Measurements from ENCODE around the gene SSTR4.

The SSTR4 gene

GRCh38 chr20:23069108-23069507 is 34.0 kb downstream of the SSTR4 start:
- no peak for DNase-seq

- DNase-seq: no peak
Observed at GRCh38 chr20:23071398-23071797, 36.3 kb downstream of the SSTR4 start.

DNA sequence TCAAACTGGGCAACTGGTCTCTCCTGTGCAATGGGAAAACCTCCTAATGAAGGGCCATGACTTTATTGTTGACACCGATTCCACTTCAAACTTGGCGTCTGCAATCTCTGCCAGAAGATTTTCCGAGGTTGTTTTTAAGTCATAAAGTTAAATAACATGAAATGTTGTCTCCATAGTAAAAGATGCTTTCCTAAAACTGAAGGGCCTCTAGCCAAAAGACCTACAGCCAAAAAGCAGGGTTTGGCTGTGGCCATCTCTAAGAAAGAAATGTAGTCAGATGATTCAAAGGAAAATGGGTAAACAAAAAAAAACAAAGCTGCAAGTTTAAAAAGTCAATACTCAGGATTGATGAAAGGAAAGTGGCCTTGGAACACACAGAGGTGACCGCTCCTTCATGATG is 36.9 kb downstream of the SSTR4 start:
- DNase-seq: no peak

- DNase-seq: no peak
Observed at GRCh38 chr20:23072892-23073586, 37.9 kb downstream of the SSTR4 start.

DNA sequence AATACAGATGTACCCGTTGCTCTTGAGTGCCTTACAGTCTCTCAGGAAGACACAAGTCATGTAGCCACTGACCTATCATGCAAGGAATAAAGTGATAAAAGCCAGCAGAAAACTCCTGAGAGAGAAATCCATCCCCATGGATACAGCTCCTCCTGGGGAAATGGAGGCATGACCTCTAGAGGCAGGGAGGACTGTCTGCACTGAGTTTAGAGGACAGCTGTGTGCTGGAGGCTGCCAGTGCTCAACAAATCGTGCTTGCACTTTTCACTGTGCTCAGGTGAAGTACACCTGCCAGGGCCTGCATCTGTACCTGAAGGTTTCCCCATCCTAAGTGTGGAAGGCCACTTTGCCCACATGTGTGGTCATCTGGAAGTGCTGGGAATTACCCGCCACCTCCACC is 38.9 kb downstream of the SSTR4 start:
- DNase-seq: no peak

- DNase-seq: no peak
Observed at GRCh38 chr20:23077277-23077676, 42.2 kb downstream of the SSTR4 start.

DNA sequence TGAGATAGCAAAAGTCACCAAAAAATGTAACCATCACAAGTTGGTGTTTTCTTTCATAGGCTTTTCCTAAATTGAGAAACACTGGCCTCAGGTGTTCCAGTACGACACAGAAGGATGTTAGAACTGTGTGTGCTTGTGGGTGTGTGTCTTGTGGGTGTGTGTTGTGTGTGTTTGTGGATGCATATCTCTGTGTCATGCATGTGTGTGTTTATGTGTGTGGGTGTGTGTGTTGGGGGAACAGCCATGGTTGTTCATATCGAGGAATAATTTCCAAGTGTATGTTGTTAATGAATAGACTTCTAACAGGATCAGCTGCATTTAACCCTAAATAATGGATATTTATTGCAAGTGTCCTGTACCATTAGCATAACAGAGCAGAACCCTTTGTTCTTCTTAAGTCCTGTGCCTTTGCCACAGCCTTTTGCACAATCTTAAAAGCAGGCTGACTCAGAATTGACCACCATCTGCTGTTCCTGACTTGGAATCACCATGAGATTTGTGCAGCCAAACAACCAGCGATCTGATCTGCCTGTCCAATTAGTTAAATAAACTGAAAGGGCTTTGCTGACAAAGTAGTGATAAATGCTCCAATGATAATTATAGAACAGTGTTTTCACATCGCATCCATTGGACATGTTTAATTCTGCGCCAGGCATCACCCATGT is 43.4 kb downstream of the SSTR4 start:
- DNase-seq: no peak

GRCh38 chr20:23079016-23079351 is 43.9 kb downstream of the SSTR4 start:
- no peak for DNase-seq

- no peak for DNase-seq
Observed at GRCh38 chr20:23079926-23080325, 44.8 kb downstream of the SSTR4 start.

DNA sequence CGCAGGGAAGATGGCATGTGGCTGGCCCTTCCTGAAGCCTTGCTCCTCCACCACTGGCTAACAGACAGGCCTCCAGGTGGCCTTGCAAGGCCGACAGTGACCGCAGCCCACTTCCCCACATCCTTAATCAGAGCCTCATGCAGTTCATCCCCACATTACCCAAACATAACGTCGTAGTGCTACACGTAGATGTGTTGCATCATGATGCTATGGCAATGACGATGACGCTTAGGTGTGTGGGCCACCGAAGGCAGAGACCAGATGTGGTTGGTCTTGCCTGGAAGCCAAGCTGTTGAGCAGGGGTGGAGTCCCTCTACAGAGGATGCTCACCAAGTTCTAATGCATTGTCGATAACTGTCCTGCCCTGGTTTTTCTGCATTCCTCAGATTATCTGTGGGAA is 45.4 kb downstream of the SSTR4 start:
- DNase-seq: no peak

- DNase-seq: no peak
Observed at GRCh38 chr20:23081263-23081819, 46.2 kb downstream of the SSTR4 start.

DNA sequence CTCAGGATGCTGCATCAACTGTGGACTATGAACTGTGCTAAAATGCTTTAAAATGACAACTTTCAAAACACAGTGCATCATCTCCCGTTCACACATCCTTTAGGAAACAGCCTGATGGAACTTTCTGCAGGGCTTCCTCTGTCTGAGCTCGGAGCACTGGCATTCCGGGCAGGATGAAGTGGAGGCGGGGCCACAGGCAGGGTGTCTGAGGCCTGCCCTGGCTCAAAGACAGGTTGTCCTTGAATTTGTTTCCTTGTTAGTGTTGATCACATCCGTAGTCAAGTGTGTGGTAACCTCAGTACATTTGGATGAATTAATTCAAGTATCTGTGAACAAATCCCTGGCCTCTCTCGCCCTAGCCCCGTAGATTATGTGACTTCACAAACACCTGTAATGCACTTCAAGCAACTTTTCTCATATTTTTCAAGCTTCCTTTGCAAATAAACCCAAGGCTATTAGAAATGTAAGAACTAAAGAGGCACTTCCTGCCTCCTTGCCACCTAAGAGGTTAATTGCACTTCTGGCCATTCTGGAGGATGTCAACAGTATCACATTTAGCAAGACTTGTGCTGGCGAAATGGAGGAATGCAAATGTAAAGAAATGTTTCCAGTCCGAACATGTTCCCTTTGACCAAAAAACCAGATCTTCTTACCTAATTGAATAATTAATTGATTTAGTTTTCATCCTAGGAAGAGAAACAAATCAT is 47.9 kb downstream of the SSTR4 start:
- no peak for DNase-seq

- DNase-seq: no peak
Observed at GRCh38 chr20:23083553-23084220, 48.6 kb downstream of the SSTR4 start.

DNA sequence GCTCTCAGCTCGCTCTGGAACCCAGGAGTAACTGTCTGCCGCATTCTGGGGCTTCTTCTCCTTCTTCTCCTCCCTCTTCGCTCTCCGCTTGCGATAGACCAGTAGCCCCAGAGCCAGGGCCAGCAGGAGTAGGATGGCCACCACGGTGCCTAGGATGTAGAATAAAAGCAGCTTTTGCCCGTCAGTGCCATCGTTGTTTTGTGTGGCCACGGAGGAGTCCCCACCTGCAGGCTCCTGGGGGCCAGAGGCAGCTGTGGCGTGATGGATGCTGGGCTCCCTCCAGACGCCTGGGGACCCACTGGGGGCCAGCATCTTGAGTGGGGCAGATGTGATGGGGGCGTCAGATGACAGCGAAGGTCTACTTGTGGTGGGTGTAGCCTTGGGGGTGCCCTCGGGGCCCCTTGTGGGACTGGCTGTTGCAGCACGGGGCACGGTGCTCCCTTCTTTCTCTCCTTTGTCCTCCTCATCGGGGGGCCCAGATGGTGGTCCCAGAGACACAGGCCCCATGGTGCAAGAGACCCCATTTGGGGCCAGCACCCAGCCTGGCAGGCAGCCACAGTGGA is 49.3 kb downstream of the SSTR4 start:
- no peak for DNase-seq

- DNase-seq: no peak
Observed at GRCh38 chr20:23084845-23085365, 49.8 kb downstream of the SSTR4 start.

- no peak for DNase-seq
Observed at GRCh38 chr20:23085436-23086055, 50.4 kb downstream of the SSTR4 start.

DNA sequence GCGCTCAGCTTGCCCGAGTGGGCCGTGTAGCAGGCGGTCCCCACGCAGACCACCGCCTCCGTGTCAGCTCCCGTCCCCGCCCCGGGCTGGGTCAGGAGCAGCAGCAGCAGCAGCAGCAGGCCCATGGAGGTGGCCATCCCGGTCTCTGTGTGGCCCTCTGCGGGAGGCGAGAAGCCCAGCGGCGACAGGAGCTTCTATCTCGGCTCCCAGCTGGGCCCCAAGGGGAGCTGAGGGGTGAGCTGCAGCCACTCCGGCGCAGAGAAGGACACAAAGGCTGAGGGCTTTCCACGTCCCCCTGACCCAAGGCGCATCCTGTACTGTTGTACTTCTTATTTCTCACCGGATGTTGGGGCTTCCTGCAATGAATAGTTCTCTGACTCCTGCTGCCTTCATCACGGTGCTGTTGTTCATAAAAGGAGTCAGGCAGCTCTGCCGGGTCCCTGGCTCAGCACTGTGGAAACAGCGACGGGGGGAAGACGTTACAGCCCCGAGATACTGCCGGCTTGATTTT is 51.0 kb downstream of the SSTR4 start, which contains the start of gene CD93:
Gene CD93 (minus strand): TSS at position 269 of the 511 bp plus-strand sequence. CDS start 132 bp downstream, at position 137.
- DNase-seq: peak in 1 of 2 donors; percentile 11

GRCh38 chr20:23086931-23087411 is 51.9 kb downstream of the SSTR4 start:
- DNase-seq: no peak

- DNase-seq: no peak
Observed at GRCh38 chr20:23087587-23088251, 52.6 kb downstream of the SSTR4 start.

Measured in stimulated activated CD4-positive, alpha-beta T cell treated with anti-CD3 and anti-CD28 coated beads, Interleukin-2, amount 100 ng/mL, for 48 hours (primary cell).